PC-9 (cell line): ENCODE data around the gene TSKS. TPM values are rescaled to one million over a fixed set of nuclear protein-coding genes. Genes with fewer than 3 reads are reported as not detected.

ENCODE experiments used
- BruUV-seq: library from RNA; stranded (reverse); fragments of 400-500 nt; replicated peaks from 2 replicates; lab custom pipeline; 2021; lab: Mats Ljungman, UMichigan
- CTCF ChIA-PET: fragments of 300-600 bp; sonication (Branson Sonifier 250); formaldehyde crosslinking; loops from one replicate; lab custom pipeline; 2022; ENCODE audit warnings: antibody characterized with exemption; lab: Charles Lee
- POLR2A ChIA-PET: fragments of 300-600 bp; sonication (Branson Sonifier 250); formaldehyde crosslinking; loops from one replicate; lab custom pipeline; 2022; ENCODE audit warnings: antibody characterized with exemption; ENCODE audit not compliant: unreplicated experiment; lab: Charles Lee
- DNase-seq, 2 experiments: peaks; one replicate each; pipeline versions ENCODE4 v3.0.0 to v3.0.0-alpha.2; 2015 to 2022; ENCODE audit warnings: mixed read lengths in 1 of 2
- H2AFZ ChIP-seq: fragments of 200-600 bp; sonication (generic); 2 replicates; pipeline ENCODE4 v1.8.1; 2017; ENCODE audit warnings: antibody characterized with exemption
- H3F3A ChIP-seq: fragments of 200-600 bp; sonication (generic); 2 replicates; pipeline ENCODE4 v1.8.1; 2017; ENCODE audit warnings: antibody characterized with exemption, mild to moderate bottlenecking, low read depth; ENCODE audit not compliant: insufficient read depth
- H3K27ac ChIP-seq: fragments of 200-600 bp; sonication (generic); 2 replicates; pipeline ENCODE4 v1.6.1; 2016; ENCODE audit warnings: mixed run types
- H3K27me3 ChIP-seq: fragments of 200-600 bp; sonication (generic); 2 replicates; pipeline ENCODE4 v1.6.1; 2016; ENCODE audit warnings: low read depth, mixed run types; ENCODE audit not compliant: insufficient read depth
- H3K36me3 ChIP-seq: fragments of 200-600 bp; sonication (generic); 2 replicates; pipeline ENCODE4 v1.6.1; 2016; ENCODE audit warnings: low read depth, mixed run types
- H3K4me1 ChIP-seq: fragments of 200-600 bp; sonication (generic); replicated peaks from 2 replicates; pipeline ENCODE4 v1.6.1; 2016; ENCODE audit warnings: mixed run types; ENCODE audit not compliant: insufficient read depth
- H3K4me2 ChIP-seq: fragments of 200-600 bp; sonication (generic); 2 replicates; pipeline ENCODE4 v1.6.1; 2017; ENCODE audit warnings: mixed run types
- H3K4me3 ChIP-seq: fragments of 200-600 bp; sonication (generic); 2 replicates; pipeline ENCODE4 v1.6.1; 2016; ENCODE audit warnings: mixed run types
- H3K79me2 ChIP-seq: fragments of 200-600 bp; sonication (generic); 2 replicates; pipeline ENCODE4 v1.6.1; 2017; ENCODE audit warnings: low read depth, mixed run types
- H3K9me2 ChIP-seq: fragments of 200-600 bp; sonication (generic); 2 replicates; pipeline ENCODE4 v1.8.1; 2017; ENCODE audit warnings: mild to moderate bottlenecking; ENCODE audit not compliant: insufficient read depth
- H3K9me3 ChIP-seq: fragments of 200-600 bp; sonication (generic); 2 replicates; pipeline ENCODE4 v1.8.1; 2016; ENCODE audit warnings: low read depth; ENCODE audit not compliant: insufficient read depth
- H4K20me1 ChIP-seq: fragments of 200-600 bp; sonication (generic); 2 replicates; pipeline ENCODE4 v1.8.1; 2017; ENCODE audit not compliant: insufficient read depth
- CTCF ChIP-seq: fragments of 200-600 bp; sonication (generic); conservative IDR thresholded peaks from 2 replicates; pipeline ENCODE4 v1.6.1; 2017; ENCODE audit warnings: mixed run types, antibody characterized with exemption, mild to moderate bottlenecking, moderate library complexity
- EZH2 ChIP-seq: fragments of 200-600 bp; sonication (generic); IDR thresholded peaks from 2 replicates; pipeline ENCODE4 v1.8.0; 2017; ENCODE audit warnings: antibody characterized with exemption, low read depth
- intact Hi-C: fragments of 100-400 bp; cut with micrococcal nuclease; formaldehyde crosslinking; loops from one replicate; pipeline ENCODE4 v1.10.0; 2022; ENCODE audit not compliant: unreplicated experiment
- total RNA-seq: library from RNA; stranded (reverse); gene quantifications from 2 replicates; pipeline ENCODE4 v1.2.3, GENCODE V29; 2021

Gene TSKS
- total RNA-seq, 1 experiment from 2014 or later, result not detected

DNA sequence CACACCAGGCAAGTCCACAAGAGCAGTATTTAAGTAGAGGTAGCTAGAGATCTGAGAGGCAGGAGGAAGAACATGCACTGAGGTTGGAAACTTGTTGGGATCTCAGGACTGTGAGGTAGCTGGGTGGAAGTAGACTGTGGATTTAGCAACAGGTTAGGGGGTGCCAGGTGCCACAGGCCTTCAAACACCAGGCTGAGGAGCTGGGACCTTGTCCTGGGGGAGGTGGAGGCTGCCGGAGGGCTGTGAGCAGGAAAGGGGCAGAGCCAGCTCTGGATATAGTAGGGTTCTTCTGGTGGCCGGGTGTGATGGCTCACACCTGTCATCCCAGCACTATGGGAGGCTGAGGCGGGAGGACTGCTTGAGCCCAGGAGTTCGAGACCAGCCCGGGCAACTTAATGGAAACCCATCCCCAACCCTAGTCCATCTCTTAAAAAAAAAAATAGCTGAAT, 46.9 kb upstream of the TSKS start:
- Histone ChIP-seq H3K9me2 (no peaks in the 10 kb centered on the region), H3K27me3 (no peaks in the 10 kb centered on the region), H3K4me2 (peak overlapping the region; percentile 71), H2AFZ (no peak overlapping the region), H3K4me1 (peaks cover 15% of the 10 kb centered on the region), H3K79me2 (no peaks in the 10 kb centered on the region), H3K9me3 (no peaks in the 10 kb centered on the region), H3K27ac (no peak overlapping the region), H3F3A (peaks cover 46% of the 10 kb centered on the region; the same call in 1 of the 2 replicates), H3K4me3 (peak overlapping the region; percentile 60; the same call in 1 of the 2 replicates), H3K36me3 (no peaks in the 10 kb centered on the region), H4K20me1 (peaks cover 6% of the 10 kb centered on the region; the same call in 1 of the 2 replicates)
- no TSS peak for BruUV-seq
- TF ChIP-seq EZH2 (no peak), CTCF (no peak)
- DNase-seq, result no peak
- ChIA-PET POLR2A (interaction anchor here (0.5 kb wide), 1 partner anchor 448 kb away, joined by 13 read pairs; the partner anchor contains the start of gene TEAD2), CTCF (no interaction called here)
- intact Hi-C loops, result no loop called here

- H3F3A ChIP-seq, result peaks cover 44% of the 10 kb centered on the region; the same call in 1 of the 2 replicates
- H3K9me3 ChIP-seq, result no peaks in the 10 kb centered on the region
- TF ChIP-seq EZH2 (no peak), CTCF (no peak; the same call in 1 of the 2 replicates)
- CTCF ChIA-PET, result no interaction called here
- H2AFZ ChIP-seq, result peak overlapping the region; percentile 77
- H3K4me2 ChIP-seq, result peak overlapping the region; percentile 71
- no peaks in the 10 kb centered on the region for H3K79me2 ChIP-seq
- POLR2A ChIA-PET, result no interaction called here
- H3K27me3 ChIP-seq, result no peaks in the 10 kb centered on the region
- intact Hi-C loops, result no loop called here
- H3K36me3 ChIP-seq, result no peaks in the 10 kb centered on the region
- DNase-seq, result peak in 1 of 2 experiments; percentile 43
- peak overlapping the region; percentile 60 for H3K4me3 ChIP-seq
- no peaks in the 10 kb centered on the region for H3K9me2 ChIP-seq
- H3K27ac ChIP-seq, result no peak overlapping the region
- no TSS peak for BruUV-seq
- peaks cover 6% of the 10 kb centered on the region; the same call in 1 of the 2 replicates for H4K20me1 ChIP-seq
- H3K4me1 ChIP-seq, result peaks cover 14% of the 10 kb centered on the region
Measured at GRCh38 chr19:49809160-49809940, 46.2 kb upstream of the TSKS start.

DNA sequence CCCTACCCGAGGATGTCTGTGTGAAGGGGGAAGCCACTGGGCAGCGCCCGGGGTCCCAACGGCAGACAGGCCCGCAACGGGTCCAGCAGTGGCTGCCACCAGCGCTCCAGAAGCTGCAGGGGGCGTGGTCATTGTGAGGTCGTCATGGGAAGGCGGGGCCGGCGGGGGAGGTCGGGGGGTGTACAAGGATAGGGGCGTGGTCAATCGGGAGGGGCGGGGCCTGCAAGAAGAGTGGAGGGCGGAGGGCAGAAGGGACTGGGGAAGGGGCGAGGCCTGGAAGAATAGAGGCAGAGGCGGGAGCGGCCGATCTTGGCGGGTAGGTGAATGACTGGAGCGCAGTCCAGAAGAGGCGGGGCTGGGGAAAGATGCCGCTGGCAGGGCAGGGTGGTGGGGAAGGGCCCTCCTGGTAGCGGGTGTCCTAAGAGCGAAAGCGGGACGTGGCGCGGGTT, 45.6 kb upstream of the TSKS start:
- H3F3A ChIP-seq, result peaks cover 39% of the 10 kb centered on the region; the same call in 1 of the 2 replicates
- ChIA-PET POLR2A (no interaction called here), CTCF (no interaction called here)
- peaks cover 8% of the 10 kb centered on the region for H3K4me1 ChIP-seq
- H3K36me3 ChIP-seq, result no peaks in the 10 kb centered on the region
- no peaks in the 10 kb centered on the region for H3K79me2 ChIP-seq
- H2AFZ ChIP-seq, result peak overlapping the region; percentile 77
- H3K27me3 ChIP-seq, result no peaks in the 10 kb centered on the region
- TF ChIP-seq EZH2, result no peak
- no peak for TF ChIP-seq CTCF
- intact Hi-C loops, result no loop called here
- no peak overlapping the region for H3K27ac ChIP-seq
- peak; percentile 46 to 80 for DNase-seq
- no peaks in the 10 kb centered on the region for H3K9me2 ChIP-seq
- H3K4me3 ChIP-seq, result peak overlapping the region; percentile 60
- no TSS peak for BruUV-seq
- peak overlapping the region; percentile 71 for H3K4me2 ChIP-seq
- no peaks in the 10 kb centered on the region for H3K9me3 ChIP-seq
- H4K20me1 ChIP-seq, result peaks cover 6% of the 10 kb centered on the region; the same call in 1 of the 2 replicates
